Epithelial cell of prostate (primary cell): ENCODE results near the gene TNFSF8.
A peak's percentile ranks its signal among the peaks of the same experiment; 100 is the strongest.

ENCODE experiments used
- DNase-seq: peaks from one replicate; pipeline ENCODE4 v3.0.0-alpha.2; 2011; ENCODE audit warnings: low read depth, low spot score
- H3K27ac ChIP-seq: fragments of 450-650 bp; 2 replicates; pipeline ENCODE4 v1.5.1; 2017; ENCODE audit warnings: mild to moderate bottlenecking

The TNFSF8 gene

GRCh38 chr9:114909661-114910060, 20.7 kb downstream of the TNFSF8 start:
- H3K27ac ChIP-seq = no peak overlapping the region
- no peak for DNase-seq

GRCh38 chr9:114908805-114909448, 21.5 kb downstream of the TNFSF8 start:
- no peak for DNase-seq
- peak overlapping the region; percentile 55 for H3K27ac ChIP-seq

DNA sequence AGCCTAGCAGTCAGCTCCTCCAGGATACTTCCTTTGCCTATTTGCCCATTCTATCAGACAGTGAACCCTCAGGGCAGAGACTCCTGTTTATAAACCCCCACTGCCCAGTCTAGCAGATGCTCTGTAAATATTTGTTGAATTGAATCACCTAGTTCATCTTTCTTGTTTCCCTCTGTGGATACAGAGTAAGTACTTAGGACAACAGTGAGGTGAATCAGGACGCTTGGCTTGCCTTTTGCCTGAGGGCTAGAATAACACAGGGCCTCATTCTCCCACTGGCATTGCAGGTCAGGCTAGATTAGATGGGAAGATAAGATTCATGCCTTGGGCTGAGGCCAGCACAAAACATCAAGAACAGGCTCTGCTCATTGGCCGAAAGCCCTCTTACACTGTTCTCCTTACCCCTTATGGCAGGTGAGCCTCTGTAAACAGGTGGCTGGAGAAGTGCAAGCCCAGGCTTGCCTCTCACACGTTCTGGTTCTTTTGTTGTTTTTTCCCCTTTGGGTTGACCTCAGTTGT, 22.2 kb downstream of the TNFSF8 start:
- DNase-seq = peak; percentile 95
- H3K27ac ChIP-seq = peak overlapping the region; percentile 55

- DNase-seq = no peak
- peak overlapping the region; percentile 55 for H3K27ac ChIP-seq
Observed at GRCh38 chr9:114906922-114907571, 23.3 kb downstream of the TNFSF8 start.

GRCh38 chr9:114905170-114905940, 25.0 kb downstream of the TNFSF8 start:
- no peak overlapping the region for H3K27ac ChIP-seq
- DNase-seq = no peak

DNA sequence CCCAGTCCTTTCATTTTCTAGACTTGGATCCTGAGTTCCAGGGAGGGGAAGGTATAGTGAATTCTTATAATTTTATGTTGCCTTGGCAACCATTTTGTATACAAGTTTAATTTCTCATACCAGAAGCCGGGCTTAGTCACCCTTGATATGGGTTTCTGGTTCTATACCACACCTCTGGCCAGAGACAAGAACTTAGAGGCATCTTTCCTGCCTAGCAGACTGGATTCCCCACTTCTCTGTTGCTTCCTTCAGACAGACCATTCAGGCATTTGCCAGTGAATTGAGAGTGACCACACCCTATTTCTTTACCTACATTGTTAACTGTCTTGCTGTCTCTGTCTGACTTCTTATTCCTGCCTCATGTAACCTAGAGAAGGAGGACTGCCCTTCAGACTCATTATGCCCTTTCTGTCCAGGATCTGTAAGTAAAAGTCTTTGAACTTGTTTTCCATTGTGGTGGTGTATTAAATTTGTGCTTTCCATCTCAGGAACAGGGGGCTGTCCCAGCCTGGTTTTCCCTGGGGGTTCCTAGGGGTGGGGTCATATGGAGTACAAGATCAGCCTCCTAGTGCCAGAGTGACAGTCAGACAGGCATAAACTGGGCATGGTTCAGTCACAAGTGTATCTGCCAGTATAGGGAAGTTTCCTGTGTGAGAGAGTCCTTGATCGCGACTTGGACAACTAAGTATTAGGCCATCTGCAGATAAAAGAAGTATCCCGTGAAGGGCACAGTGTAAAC, 27.4 kb downstream of the TNFSF8 start:
- no peak for DNase-seq
- peak overlapping the region; percentile 7 for H3K27ac ChIP-seq

DNA sequence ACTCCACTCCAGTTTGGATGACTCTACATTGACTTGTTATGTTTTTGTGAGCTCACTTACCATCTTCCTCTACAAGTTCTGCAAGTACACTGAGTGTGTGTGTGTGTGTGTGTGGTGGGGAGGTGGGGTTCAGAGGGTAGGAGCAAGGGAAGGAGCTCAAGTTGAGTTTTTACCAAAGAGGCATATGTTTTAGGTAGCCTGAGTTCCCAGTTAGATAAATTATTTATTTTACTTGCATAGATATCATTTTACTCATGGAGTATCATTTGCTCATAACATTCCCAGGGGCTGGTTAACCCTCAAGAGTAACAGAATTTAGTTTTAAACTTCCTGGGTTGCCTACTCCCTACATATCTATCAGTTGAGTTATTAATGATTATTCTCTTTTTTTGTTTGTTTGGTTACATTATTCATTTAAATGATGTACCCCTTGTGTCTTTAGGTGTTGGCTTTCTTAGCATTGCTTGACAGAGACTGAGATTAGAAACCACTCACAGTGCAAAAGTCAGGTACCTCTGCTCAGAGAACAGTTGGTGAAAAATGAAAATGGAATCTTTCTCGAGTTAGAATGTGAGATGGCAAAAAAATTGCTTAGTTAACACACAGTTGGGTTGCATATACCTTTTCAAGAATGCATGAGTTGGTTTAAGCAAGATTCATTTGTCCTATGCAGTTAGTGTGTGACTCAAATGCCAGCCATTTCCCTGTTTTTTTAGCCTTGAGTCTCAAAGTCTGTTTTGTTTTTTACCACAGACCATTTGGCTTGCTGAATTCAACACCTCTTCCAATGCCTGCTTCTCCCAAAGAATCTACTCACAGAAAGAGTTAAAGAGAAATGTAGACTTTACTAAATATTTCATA, 29.2 kb downstream of the TNFSF8 start:
- DNase-seq = no peak
- peak overlapping the region; percentile 41 for H3K27ac ChIP-seq

DNA sequence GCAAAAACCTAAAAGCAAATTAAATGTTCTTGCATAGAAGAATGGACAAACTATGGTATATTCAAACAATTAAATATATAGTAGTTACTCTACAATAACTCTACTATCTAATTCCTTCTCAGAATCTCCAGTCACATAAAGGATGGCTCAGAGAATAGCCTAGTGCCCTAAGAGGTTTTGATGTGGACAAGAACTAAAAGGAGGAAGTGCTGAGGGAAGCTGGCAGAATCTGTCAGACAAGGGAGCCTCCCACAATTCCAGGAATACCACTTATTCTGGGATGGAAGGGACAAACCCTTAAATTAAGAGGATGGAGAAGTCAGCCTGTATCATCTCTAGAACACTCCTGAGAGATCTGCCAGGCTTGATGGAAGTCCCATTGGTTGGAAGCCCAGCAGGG, 30.4 kb downstream of the TNFSF8 start:
- no peak for DNase-seq
- no peak overlapping the region for H3K27ac ChIP-seq

- DNase-seq = no peak
Observed at GRCh38 chr9:114899461-114899860, 30.9 kb downstream of the TNFSF8 start.

DNA sequence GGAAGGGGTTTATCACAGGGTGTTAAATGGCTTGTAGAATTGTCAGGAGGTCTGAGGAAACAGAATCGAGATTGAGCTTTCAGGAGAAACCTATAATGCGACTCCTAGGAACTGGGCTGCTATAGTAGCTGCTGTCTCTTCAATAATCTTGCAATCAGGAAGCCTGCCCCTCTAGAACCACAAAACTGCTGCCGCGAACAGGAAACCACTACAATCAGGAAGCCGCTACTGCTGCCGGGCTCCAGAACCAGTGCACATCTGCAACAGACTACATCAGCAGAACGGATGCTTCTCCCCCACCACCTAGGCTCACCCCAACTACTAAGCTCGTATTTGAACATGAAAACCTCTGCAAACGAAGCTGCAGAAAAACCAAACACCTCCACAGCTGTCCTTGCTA, 31.6 kb downstream of the TNFSF8 start:
- DNase-seq = no peak

More at GRCh38 chr9:114899461-114899860, 30.9 kb downstream of the TNFSF8 start:
- no peak overlapping the region for H3K27ac ChIP-seq

DNA sequence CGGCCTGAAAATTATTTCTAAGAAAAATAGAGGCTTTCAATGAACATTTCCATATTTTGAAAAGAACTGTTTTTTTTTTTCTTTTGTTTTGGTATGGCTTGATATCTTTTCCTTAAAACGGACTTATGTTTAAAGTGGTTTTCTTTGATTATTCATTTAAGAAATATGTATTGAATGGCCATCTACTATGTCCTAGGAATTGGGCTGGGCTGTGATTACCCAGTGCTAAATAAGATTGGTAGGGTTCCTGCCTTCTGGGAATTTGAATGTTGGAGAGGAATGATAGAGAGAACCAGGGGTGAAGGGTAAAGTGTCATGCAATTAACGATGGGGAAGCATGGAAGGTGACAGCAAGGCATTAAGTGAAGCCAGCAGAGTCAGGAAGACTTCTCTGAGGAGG, 33.2 kb downstream of the TNFSF8 start:
- no peak for DNase-seq
- H3K27ac ChIP-seq = no peak overlapping the region

More for the DNA sequence above, 31.6 kb downstream of the TNFSF8 start:
- no peak overlapping the region for H3K27ac ChIP-seq

GRCh38 chr9:114896344-114896743, 34.0 kb downstream of the TNFSF8 start:
- DNase-seq = no peak
- H3K27ac ChIP-seq = no peak overlapping the region

DNA sequence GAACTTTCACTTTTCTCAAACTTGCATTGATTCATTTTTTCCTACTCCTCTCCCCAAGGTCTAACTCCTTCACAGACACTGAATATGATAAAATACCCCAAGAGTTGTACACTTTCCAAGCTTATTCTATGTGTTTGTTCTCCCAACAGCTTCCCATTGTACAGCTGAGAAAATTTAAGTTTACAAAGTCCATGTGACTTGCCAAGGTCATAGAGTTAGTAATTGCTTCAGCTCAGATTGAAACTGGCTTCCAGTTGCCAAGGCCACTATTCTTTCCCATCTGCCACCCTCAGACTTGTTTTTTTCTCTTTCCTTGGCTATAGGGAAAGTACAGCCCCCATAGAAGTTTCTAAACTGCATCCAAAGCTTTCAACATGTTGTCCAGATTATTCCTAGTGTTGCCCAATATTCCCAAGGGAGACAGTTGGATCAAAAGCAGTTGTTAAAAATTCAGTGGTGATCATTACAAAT, 34.8 kb downstream of the TNFSF8 start:
- no peak for DNase-seq
- peak overlapping the region; percentile 88 for H3K27ac ChIP-seq

DNA sequence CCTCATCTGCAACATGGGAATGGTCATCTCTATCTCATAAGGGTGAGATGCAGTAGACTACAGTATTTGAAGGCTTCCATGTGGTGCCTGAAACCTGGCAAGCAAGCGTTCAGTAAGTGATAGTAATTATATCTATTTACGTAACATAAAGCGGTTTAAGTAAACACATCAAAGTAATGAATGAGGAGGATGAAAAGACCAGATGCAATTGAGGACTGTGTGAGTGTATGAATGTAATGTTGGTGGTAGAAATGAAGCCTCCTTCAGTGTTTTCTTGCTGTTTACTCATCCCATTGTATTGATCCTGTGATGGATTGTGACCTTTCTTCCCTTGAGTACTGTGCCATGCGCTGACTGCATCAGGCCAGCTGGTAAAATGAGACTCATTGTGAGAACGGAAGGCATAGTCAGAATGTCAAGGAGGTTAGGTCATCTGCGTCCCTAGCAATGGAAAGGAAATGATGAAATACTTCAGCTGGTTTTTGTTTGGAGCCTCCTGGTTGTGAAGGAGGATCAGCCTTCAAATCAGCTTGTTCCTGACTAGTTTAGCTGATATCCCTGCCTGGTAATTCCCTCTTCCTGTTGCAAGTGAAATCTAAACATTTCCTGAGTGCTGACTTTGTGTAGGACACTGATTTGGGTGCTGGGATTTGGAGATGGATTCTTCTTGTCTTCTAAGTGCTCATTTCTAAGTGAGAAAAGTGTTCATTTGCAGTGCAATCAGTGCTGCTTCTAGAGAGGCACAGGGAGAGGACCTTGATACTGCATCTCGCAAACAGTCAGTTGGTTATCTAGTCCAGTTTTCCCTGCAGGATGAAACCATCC, 35.6 kb downstream of the TNFSF8 start:
- H3K27ac ChIP-seq = peak overlapping the region; percentile 88
- no peak for DNase-seq

DNA sequence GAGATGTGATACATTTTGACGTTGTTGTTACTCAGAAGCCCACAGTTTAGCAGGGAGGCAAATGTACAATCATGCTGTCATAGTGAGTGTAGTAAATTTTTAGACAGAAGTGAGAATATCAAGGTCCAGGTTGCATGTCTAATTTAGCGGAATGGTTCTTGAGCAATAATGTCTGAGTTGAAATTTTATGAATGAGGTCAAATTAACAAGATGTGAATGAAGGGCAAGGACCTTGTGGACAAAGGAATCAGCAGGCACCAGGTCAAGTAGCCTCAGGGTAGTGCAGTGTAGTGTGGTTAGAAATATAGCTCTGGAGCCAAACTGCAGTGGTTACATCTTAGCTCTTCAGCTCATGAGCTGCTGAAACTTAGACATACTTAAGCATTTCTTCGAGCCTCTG, 36.2 kb downstream of the TNFSF8 start:
- DNase-seq = no peak
- H3K27ac ChIP-seq = peak overlapping the region; percentile 88

DNA sequence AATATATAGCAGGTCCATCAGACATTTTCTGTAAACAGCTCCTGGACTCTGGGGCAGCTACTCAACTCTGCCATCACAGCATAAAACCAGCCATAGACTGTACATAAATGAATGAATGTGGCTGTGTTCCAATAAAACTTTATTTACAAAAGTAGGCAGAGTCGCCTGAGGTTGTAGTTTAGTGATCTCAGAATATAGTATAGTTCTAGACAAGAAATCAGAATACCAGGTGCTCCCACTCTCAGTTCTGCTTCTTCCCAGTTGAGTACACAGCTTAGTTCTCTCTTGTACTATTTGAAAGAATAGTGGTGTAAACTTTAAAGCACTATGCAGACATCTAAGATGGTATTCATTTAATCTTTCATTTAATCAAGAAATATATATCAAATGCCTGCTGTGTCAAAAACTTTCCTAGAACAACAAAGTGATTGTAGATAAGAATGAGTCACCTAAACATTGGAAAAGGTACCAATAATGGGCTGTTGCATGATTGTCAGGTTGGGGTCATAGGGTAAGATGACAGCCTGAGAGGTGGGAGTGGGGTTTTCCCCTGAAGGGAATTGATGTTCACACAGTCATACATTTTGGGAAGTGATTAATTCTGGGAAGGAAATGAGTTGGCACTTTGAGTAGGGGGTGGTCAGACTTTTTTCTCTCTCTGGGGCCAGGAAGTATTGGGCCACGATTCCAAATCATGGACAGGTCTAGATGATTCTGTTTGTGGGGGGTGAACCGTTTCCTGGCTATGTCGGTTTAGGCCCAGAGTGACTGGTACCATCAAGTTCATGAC, 37.0 kb downstream of the TNFSF8 start:
- no peak for DNase-seq
- H3K27ac ChIP-seq = peak overlapping the region; percentile 88

DNA sequence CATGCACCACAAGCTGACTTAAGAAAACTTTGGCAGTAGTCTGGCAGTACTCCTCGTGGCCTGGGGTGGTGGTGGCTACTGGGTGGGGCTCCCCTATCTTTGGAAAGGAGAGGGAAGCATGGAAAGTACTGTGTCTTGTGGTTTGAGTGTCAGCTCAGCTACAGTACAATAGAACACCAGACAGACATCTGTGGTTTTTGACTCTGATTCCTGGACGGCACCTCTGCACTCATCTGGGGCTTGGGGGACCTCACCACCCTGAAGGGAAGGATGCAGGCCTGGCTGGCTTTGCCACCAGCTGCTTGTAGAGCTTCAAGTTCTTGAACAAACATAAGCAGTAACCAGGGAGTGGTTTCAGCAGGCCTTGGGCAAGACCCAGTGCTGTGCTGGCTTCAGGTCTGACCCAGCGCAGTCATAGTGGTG, 40.6 kb downstream of the TNFSF8 start:
- no peak for DNase-seq
- no peak overlapping the region for H3K27ac ChIP-seq

GRCh38 chr9:114888607-114889006, 41.8 kb downstream of the TNFSF8 start:
- no peak overlapping the region for H3K27ac ChIP-seq
- no peak for DNase-seq
